HG03045 (cell line): Measurements from ENCODE around the gene GP1BA.
"Not testable (repeated sequence)": the region's sequence is repeated elsewhere in the genome, so short reads cannot be mapped to it uniquely, and the experiment has no call there.

ENCODE experiments used
- ATAC-seq: cut with Tn5 transposase; IDR thresholded peaks from one replicate; pipeline ENCODE4 v1.9.1; 2021; ENCODE audit warnings: mild to moderate bottlenecking, moderate library complexity; ENCODE audit not compliant: unreplicated experiment

GP1BA gene

GRCh38 chr17:4901108-4901647, 30.9 kb upstream of the GP1BA start:
- ATAC-seq: no peak

- ATAC-seq: no peak
Observed at GRCh38 chr17:4901648-4902344, 30.3 kb upstream of the GP1BA start.

- no peak for ATAC-seq
Observed at GRCh38 chr17:4902540-4902939, 29.5 kb upstream of the GP1BA start.

GRCh38 chr17:4903051-4903818, 28.8 kb upstream of the GP1BA start, which contains the start of gene CHRNE:
Gene CHRNE (minus strand): TSS chr17:4903098. CDS start chr17:4903063, 35 bp downstream.
- no peak for ATAC-seq

- ATAC-seq: not testable (repeated sequence)
Observed at GRCh38 chr17:4906642-4907041, 25.4 kb upstream of the GP1BA start.

DNA sequence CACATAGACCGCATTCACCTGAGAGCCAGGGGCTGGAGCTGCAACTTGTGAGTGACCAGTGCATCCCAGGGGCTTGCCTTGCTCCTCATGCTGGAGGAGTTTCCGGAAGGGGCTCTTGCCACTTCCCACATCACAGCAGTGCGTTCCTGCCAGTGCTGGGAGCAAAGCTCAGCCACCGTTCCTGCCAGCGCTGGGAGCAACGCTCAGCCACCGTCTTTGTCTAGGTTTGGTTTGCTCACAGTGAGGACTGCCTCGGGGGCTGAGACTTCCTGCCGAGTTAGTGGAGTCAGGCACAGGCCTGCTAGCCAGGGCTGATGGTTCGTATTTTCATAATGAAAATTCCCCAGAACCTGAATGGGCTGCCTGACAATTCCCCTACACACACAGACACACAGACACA, 23.8 kb upstream of the GP1BA start:
- no peak for ATAC-seq

DNA sequence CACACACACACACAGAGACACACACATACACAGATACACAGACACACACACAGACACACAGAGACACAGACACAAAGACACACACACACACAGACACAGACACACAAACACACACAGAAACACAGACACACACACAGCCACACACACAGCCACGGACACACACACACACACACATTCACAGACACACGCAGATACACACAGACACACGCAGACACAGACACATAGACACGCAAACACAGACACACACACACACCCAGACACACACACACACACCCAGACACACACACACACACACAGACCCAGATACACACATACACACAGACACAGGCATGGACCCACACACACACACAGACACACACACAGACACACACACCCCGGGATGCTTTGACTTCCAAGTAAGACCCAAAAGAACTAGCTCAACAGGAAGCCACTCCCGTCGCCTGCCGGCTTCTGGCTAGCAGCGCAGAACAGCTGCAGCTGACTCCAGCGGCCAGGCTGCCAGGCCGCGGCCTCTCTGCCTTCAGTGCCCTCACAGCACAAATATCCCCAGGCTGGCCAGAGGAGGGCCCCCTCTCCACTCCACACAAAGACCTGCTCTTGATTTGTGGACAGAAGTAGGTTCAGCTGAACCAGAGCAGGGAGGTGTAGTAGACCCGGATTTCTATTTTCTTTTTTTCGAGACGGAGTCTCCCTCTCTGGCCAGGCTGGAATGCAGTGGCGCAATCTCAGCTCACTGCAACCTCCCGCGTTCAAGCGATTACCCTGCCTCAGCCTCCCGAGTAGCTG, 23.2 kb upstream of the GP1BA start:
- ATAC-seq: no peak

DNA sequence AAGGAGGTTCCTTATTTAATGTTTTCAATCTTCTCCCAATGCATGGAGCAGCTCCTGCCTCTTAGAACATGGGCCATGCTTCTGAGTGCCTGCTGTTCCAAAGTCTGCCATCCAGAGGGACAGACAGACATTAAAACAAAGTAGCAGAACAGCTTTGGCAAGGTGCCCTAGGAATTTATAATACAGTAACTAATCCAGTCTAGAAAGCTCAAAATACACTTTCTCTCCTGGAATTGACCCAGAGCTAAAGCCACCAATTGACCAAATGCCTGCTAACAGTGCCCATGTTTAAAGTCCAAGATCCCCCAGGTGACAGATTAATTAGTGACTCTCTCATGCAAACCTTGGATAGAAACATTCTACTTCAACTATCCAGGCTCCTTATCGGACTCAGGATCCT, 18.1 kb upstream of the GP1BA start:
- no peak for ATAC-seq

- ATAC-seq: not testable (repeated sequence)
Observed at GRCh38 chr17:4914551-4914950, 17.5 kb upstream of the GP1BA start.

DNA sequence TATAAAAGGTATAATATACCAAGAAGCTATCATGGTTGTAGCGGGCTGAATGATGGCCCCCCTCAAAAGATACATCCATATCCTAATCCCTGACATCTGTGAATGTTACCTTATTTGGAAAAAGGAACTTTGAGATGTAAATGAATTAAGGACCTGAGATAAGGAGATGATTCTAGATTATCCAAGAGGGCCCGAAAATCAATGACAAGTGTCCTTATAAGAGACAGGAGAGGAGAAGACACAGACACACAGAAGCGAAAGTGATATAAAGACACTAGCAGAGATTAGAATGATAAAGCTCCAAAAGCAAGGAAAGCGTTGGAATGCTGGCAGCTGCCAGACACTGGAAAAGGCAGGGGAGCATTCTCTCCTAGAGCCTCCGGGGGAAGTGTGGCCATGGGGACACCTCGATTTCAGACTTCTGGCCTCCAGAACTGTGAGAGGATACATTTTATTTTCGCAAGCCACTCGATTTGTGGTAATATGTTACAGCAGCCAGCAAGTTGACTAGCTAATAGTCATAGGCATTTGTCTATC, 12.5 kb upstream of the GP1BA start:
- no peak for ATAC-seq

- ATAC-seq: no peak
Observed at GRCh38 chr17:4920351-4921048, 11.6 kb upstream of the GP1BA start.

DNA sequence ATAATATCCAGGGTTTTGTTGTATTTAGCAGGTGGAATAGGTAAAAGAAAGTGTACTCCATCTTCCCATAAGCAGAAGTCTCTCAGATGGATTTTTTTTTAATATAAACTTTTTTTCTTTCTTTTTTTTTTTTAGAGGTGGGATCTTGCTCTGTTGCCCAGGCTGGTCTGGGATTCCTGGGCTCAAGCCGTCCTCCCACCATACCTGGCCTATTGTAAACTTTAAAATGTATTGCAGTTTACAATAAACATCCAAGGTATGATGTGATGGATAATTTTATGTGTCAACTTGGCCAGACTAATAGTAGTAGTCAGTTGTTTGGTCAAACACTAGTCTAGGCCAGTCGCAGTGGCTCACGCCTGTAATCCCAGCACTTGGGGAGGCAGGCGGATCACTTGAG, 10.8 kb upstream of the GP1BA start:
- no peak for ATAC-seq

DNA sequence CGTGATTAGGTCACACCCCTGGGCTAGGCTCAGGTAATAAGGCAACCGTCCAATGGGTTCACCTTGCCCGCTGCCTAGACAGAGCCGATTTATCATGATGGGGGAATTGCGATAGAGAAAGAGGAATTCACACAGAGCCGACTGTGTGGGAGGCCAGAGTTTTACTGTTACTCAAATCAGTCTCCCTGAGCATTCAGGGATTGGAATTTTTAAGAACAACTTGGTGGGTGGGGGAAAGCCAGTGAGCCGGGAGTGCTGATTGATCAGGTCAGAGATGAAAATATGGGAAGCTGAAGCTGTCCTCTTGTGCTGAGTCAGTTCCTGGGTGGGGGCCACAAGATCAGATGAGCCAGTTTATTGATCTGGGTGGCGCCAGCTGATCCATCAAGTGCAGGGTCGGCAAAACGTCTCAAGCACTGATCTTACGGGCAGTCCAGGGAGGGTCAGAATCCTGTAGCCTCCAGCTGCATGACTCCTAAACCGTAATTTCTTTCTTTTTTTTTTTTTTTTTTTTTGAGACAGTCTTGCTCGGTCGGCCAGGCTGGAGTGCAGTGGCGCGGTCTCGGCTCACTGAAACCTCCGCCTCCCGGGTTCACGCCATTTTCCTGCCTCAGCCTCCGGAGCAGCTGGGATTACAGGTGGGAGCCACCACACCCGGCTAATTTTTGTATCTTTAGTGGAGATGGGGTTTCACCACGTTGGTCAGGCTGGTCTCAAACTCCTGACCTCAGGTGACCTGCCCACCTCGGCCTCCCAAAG, 5.3 kb upstream of the GP1BA start:
- ATAC-seq: not testable (repeated sequence)

DNA sequence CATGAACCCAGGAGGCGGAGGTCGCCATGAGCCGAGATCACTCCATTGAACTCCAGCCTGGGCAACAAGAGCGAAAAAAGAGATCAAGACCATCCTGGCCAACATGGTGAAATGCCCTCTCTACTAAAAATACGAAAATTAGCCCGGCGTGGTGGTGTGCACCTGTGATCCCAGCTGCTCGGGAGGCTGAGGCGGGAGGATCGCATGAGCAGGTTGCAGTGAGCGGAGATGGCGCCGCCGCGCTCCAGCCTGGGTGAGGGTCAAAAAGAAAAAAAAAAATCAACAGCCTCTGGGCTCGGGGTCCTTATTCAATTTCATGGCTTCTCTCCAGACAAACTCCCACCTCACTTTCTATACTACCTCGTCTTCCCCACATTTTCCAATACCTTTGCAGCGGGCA, 3.2 kb upstream of the GP1BA start:
- no peak for ATAC-seq

DNA sequence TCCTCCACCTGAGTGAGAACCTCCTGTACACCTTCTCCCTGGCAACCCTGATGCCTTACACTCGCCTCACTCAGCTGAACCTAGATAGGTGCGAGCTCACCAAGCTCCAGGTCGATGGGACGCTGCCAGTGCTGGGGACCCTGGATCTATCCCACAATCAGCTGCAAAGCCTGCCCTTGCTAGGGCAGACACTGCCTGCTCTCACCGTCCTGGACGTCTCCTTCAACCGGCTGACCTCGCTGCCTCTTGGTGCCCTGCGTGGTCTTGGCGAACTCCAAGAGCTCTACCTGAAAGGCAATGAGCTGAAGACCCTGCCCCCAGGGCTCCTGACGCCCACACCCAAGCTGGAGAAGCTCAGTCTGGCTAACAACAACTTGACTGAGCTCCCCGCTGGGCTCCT, 679 bp downstream of the GP1BA start:
- no peak for ATAC-seq

- no peak for ATAC-seq
Observed at GRCh38 chr17:4933646-4934045, 1.6 kb downstream of the GP1BA start.

DNA sequence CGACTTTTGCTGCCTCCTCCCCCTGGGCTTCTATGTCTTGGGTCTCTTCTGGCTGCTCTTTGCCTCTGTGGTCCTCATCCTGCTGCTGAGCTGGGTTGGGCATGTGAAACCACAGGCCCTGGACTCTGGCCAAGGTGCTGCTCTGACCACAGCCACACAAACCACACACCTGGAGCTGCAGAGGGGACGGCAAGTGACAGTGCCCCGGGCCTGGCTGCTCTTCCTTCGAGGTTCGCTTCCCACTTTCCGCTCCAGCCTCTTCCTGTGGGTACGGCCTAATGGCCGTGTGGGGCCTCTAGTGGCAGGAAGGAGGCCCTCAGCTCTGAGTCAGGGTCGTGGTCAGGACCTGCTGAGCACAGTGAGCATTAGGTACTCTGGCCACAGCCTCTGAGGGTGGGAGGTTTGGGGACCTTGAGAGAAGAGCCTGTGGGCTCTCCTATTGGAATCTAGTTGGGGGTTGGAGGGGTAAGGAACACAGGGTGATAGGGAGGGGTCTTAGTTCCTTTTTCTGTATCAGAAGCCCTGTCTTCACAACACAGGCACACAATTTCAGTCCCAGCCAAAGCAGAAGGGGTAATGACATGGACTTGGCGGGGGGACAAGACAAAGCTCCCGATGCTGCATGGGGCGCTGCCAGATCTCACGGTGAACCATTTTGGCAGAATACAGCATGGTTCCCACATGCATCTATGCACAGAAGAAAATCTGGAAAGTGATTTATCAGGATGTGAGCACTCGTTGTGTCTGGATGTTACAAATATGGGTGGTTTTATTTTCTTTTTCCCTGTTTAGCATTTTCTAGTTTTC, 2.3 kb downstream of the GP1BA start:
- ATAC-seq: no peak

- no peak for ATAC-seq
Observed at GRCh38 chr17:4935650-4936049, 3.6 kb downstream of the GP1BA start.

DNA sequence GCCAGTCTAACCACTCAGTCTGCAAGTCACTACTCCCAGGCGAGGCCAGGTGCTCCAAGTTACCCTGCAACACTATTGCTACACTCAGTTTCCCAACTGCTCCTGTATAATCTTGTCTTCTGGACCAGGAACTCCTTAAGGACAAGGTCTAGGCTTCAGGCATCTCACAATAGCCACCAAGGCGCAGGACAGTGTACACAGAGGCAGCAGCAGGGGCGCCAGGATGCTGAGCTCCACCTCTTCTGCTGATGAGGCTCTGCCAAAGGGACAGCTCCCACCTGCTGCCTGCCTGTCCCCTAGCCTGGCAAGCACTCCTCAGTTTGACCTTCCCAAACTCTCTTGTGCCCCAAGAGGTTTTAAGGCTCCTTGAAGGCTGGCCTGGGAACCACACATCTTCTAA, 4.4 kb downstream of the GP1BA start:
- no peak for ATAC-seq
